HG02840 (cell line): ENCODE data around the gene CCNK.

Experiments
- ATAC-seq: cut with Tn5 transposase; IDR thresholded peaks from one replicate; pipeline ENCODE4 v1.9.1; 2021; ENCODE audit warnings: mild to moderate bottlenecking, moderate library complexity, moderate number of reproducible peaks; ENCODE audit not compliant: unreplicated experiment, low FRiP score

CCNK gene

GRCh38 chr14:99532310-99532709 is 51.1 kb downstream of the CCNK start:
- ATAC-seq: no peak

- no peak for ATAC-seq
These were observed 53.1 kb downstream of the CCNK start for GRCh38 chr14:99534333-99534732.

GRCh38 chr14:99534863-99535262 is 53.7 kb downstream of the CCNK start:
- no peak for ATAC-seq

- no peak for ATAC-seq
These were observed 54.2 kb downstream of the CCNK start for GRCh38 chr14:99535448-99535847.

GRCh38 chr14:99535908-99536778 is 54.9 kb downstream of the CCNK start:
- ATAC-seq: no peak

GRCh38 chr14:99537399-99537798 is 56.2 kb downstream of the CCNK start:
- ATAC-seq: no peak

- no peak for ATAC-seq
These were observed 57.1 kb downstream of the CCNK start for GRCh38 chr14:99538275-99538674.

- no peak for ATAC-seq
These were observed 57.5 kb downstream of the CCNK start for GRCh38 chr14:99538733-99539132.

- ATAC-seq: no peak
These were observed 58.3 kb downstream of the CCNK start for GRCh38 chr14:99539491-99539890.

- ATAC-seq: no peak
These were observed 59.2 kb downstream of the CCNK start for GRCh38 chr14:99540196-99541032.

- ATAC-seq: no peak
These were observed 60.0 kb downstream of the CCNK start for GRCh38 chr14:99541211-99541610.

- no peak for ATAC-seq
These were observed 60.7 kb downstream of the CCNK start for GRCh38 chr14:99541677-99542470.

- ATAC-seq: no peak
These were observed 61.4 kb downstream of the CCNK start for GRCh38 chr14:99542566-99542965.

GRCh38 chr14:99543370-99543769 is 62.2 kb downstream of the CCNK start:
- ATAC-seq: no peak

- no peak for ATAC-seq
These were observed 62.8 kb downstream of the CCNK start for GRCh38 chr14:99543985-99544384.

GRCh38 chr14:99544991-99545390 is 63.8 kb downstream of the CCNK start:
- ATAC-seq: no peak

GRCh38 chr14:99545586-99545985 is 64.4 kb downstream of the CCNK start:
- no peak for ATAC-seq

GRCh38 chr14:99546234-99546879 is 65.1 kb downstream of the CCNK start:
- ATAC-seq: no peak

GRCh38 chr14:99548255-99548654 is 67.0 kb downstream of the CCNK start:
- ATAC-seq: no peak

GRCh38 chr14:99548871-99549515 is 67.8 kb downstream of the CCNK start:
- no peak for ATAC-seq
